HG02884 (cell line): Measurements from ENCODE around the gene MIB2.

ENCODE experiments used
- ATAC-seq: cut with Tn5 transposase; IDR thresholded peaks from one replicate; pipeline ENCODE4 v1.9.1; 2021; ENCODE audit warnings: mild to moderate bottlenecking, moderate library complexity; ENCODE audit not compliant: unreplicated experiment

MIB2 gene

DNA sequence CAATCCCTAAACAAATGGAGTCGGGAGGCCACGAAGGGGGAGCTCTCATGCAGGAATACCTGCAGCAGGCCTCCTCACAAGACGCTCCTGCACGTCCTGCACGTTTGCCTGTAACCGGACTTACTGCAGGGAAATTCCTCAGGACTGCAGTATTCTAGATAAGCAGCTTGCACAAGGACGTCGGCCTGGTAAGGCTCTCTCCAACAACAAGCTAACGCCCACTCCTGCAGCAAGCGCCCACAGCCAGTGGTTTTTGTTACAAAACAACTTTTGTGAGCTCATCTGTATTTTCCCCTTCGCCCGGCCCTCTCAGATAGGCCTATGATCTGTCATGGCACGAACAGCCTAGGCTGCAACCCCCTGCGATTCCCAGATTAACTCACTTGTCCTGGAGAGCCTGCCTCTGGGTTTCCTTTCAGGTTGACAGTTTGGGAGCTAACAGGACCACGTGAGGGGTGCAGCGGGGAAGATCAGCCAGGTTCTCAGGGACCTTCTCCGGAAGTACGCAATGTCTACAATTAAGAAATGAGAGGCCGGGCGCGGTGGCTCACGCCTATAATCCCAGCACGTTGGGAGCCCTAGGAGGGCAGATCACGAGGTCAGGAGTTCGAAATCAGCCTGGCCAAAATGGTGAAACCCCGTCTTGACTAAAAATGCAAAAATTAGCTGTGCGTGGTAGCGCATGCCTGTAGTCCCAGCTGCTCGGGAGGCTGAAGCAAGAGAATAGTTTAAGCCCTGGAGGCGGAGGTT is 921 bp upstream of the MIB2 start:
- ATAC-seq = no peak

DNA sequence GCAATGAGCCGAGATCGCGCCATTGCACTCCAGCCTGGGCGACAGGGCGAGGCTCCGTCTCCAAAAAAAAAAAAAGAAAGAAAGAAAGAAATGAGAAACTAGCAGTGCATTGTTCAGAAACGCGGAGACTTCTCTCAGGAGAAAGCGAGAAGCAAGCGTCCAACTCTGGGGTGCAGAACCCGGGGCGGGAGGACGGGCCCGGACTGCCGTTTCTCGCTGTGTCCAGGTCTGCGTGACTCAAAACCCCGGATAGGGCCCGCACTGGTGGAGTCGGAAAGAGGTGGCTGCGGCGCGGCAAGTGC is 395 bp upstream of the MIB2 start:
- ATAC-seq = no peak

DNA sequence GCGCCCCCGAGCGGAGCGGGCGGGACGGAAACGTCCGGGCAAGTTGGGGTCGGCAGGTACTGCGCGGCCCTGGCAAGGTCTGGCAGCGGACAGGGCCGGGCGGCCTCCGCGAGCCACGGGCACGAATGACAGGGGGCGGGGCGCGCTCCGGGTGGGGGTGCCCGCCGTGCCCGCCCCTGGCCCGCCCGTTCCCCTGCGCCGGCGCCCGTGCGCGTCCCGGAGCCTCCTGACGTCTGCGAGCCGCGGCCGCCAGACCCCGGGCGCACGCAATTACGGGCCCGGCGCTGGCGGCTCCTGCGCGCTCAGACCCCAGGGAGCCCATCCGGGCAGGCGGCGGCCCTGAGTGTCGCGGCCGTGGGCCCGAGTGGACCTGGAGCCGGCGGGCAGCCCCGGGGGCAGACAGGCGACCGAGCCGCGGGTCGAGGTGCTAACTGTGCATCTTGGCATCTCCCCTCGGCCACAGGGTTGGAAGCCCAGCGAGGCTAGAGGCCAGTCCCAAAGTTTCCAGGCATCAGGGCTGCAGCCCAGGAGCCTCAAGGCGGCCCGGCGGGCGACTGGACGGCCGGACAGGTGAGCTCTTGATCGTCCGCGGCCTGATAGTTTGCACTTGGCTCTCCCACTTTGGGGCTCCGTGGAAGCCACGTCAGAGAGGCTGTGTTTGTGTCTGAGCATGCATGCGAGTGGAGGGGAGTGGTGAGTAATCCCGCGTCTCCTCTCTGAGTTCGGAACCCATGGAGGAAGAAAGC is 918 bp downstream of the MIB2 start:
- ATAC-seq = peak; percentile 23

DNA sequence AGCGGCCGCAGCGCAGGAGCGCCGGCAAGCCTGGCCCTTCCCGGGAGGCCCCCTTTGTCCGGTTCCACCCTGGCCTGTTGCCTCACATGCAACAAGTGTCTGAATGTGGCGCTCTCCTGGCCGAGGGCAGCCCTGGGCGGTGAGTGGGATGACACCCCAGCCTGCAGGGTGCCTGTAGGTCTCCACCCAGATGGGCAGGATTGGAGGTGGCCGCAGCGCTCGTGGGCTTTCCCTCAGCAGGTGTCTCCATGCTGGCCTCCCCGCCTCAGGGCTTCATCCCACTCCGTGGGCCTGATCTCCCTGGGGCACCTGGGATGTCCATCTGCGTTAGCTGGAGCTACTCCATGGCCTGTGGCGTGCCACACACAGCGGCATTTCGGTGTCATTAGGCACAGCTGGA is 1.5 kb downstream of the MIB2 start:
- ATAC-seq = no peak

DNA sequence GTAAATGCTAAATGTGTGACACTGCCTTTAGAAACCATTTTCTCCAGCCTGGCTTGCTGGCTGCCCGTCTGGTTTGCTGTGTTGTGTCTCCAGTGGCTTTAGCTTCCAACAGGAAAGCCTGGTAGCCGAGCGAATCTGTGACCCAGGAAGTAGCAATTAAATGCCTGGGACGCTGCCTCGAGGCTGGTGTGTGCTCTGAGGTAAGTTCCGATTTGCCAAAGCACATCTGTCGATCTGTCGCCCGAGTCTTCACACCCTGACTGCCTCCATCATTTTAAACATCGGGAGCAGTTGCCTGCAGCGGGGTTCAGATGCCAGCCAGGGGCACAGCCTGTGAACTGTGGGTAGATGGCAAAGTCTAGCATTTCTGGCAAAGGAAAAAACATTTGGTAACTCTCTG is 2.2 kb downstream of the MIB2 start:
- ATAC-seq = no peak

DNA sequence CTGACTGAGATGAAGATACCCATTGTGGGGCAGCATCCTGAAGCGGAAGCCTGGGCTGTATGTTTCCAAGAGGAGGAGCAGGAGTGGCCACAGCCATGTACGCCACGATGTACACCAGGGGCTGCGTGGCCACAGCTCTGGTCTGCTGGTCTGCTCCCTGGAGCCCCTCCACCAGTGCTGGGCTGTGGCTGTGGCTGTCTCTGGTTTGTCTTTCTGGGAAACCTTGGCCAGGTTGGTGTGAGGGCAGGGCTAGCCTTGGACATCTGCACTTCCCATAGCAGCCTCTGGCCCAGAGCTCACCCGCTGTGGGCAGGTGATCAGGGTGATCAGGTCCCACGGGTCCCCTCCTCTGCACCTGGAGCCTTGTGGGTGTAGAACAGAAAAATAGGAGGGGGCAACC is 2.6 kb downstream of the MIB2 start:
- no peak for ATAC-seq

DNA sequence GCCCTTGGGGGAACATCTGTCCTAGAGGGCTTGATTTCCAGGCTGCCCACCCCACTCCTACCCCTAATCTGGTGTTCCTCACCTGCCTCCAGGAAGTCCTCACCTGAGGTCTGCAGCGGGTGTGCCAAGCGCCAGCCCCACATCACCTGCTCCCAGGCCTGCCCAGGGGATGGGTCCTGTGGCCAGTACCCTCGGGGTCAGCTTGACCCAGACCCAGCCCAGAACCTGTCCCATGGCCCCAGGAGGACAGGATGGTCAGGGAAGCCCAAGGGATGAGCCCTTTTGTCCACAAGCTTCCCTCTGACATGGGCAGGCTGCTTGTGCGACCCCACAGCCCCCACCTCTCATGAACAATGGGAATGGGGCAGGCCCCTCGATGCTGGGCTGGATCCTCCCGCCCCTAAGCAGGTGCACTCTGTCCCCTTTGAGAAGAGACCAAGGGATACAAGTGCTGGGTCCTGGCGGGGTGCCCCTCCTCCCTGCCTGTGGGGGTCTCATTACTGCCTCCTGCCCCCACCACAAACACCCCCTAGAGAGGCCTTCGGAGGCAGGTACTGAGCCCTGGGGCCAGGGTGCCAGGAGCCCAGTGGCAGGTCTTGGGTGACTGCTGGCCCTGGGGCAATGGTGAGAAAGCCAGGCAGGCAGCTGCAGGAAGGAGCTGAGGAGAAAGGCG is 3.2 kb downstream of the MIB2 start:
- ATAC-seq = no peak

DNA sequence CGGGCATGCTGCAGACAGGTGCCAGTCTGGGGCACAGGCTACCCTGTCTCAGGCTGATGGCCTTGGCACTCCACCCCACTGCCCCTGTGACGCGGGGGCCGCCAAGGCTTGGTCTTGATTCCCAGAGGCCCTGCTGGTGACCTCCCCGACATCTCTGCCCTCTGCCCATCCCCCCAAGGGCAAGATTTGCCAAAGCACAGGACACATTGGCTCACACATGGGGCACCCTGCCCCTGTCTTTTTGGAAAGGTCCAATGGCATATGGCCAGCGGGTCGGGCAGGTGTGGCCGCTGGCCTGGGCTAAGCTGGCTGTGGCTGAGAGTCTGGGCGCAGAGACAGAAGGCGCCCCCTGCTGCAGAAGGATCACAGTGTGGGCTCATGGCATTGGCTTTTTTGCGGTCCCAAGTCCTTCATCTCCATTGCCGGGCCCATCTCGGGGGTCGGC is 4.6 kb downstream of the MIB2 start:
- ATAC-seq = no peak

DNA sequence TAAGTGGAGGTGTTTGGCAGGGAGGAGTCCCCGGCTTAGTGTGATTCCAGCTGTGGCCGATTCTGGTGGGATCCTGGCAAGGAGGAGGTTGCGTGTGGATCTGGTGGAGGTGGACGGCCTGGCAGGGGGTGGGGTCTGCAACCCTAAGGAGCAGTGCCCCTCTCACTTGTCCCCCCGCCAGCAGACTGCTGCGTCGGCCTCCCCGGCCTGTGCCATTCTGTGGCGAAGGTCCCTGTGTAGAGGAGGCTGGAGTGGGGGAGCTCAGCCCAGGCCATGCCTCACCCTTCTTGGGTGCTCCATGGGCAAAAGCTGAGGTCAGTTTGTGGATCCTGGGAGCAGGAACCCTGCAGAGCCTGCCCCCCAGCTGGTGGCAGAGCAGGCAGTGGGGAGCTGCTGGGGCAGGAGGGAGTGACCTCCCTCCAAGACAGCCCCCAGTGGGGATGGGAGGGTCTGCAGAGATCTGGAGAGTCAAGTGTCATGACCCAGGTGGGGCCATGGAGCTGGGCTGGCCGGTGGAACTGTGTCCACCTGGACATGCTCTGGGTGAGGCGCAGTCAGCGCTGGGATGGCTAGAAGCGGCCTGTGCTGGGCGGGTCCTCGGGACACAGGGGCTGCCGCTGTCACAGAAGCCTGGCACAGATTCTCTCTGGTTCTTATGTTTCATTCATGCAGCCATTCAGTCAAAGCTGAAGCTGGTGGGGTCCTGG is 5.3 kb downstream of the MIB2 start:
- no peak for ATAC-seq

DNA sequence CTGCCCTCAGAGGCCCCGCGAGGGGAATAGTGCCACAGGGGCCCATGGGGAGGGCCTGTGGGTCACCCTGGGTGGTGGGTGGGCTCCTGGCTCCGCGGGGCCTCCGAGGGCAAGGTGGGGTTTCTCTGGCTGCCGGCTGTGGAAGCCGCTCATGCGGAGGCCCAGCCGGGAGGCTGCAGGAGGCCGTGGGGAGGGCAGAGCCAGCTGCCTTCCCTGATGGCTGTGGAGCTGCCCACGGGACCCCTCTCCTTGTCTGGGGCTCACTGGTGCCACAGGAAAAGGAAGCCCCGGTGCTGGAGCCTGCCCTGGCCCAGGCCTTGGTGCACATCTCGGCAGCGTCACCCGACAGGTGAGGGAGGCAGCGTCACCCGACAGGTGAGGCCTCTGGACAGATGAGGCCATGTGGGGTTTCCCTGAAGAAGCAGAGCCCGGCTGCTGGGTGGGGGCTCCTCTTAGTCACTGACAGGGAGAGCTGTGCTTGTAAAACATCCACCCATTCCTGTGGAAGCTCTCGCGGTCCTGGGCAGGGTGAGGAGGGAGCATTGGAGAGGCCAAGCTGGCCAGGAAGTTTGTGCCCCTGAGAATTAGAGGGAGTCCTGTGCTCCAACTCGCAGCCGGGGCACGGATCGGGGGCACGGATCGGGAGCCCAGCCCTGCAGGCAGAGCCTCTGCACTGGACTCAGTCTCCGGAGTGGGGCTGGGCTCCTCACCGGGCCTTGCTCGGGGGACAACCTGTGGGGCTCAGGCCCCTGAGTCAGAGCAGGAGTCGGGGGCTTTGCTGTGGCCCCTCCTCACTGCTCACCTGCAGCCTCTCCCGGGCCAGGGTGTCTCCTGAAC is 6.1 kb downstream of the MIB2 start:
- no peak for ATAC-seq

DNA sequence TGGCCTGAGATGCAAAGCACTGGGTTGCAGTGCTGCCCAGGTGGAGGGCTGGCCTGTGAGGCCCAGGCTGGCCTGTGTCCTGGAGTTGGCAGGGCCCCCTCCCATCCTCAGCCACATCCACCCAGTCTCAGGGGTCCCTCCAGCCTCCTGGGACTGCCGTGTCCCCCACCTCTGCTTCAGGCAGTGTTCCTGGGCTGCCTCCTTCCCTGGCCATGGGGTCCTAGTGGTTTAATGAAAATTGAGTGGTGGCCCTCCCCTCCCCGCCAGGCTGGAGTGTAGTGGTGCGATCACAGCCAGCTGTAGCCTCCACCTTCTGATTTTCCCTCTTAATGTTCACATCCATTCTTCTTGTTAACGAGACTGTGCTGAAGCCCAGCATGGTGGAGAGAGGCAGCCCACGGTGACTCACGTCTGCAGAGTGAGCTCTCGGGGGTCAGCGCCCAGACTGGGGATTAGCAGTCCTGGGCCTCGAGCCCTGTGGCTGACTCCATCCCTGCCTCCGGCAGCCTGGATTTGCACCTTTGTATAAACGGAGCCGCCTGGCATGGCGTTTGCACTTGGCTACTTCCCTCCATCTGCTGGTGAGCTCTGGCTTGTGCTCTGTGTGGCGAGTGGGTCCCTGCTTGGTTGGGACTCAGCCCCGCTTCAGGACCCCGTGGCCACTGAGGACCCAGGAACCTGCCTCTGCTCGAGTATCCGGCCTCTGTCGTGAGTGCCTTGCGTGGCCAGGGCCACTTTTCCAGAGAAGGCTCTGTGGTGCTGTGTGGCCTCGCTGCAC is 6.9 kb downstream of the MIB2 start:
- no peak for ATAC-seq

DNA sequence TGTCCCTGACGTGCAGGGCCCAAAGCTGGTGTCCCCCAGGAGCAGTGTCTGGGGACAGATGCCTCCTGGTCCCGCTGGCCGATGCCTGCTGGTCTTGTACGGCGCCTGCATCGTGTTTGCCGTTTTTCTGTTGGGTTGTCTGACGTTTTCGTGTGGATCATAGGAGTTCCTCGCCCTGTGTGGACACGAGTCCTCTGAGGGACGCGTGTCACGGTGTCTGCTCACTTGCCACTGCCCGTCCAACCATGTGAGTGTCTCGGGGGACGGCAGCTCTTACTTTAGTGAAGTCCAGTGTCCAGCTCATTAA is 7.4 kb downstream of the MIB2 start:
- no peak for ATAC-seq

DNA sequence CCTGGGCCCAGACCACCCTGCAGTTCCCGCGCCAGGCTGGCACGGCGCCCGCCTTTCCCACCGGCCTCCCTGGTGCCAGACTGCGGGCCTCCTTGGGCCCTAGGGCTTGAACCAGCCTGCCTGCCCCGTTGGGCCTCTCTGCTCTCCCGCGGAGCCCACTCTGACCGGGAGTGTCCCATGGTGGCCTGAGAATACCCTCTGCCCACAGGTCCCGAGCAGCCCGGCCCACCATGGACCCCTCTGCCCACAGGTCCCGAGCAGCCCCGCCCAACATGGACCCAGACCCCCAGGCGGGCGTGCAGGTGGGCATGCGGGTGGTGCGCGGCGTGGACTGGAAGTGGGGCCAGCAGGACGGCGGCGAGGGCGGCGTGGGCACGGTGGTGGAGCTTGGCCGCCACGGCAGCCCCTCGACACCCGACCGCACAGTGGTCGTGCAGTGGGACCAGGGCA is 7.9 kb downstream of the MIB2 start:
- no peak for ATAC-seq

DNA sequence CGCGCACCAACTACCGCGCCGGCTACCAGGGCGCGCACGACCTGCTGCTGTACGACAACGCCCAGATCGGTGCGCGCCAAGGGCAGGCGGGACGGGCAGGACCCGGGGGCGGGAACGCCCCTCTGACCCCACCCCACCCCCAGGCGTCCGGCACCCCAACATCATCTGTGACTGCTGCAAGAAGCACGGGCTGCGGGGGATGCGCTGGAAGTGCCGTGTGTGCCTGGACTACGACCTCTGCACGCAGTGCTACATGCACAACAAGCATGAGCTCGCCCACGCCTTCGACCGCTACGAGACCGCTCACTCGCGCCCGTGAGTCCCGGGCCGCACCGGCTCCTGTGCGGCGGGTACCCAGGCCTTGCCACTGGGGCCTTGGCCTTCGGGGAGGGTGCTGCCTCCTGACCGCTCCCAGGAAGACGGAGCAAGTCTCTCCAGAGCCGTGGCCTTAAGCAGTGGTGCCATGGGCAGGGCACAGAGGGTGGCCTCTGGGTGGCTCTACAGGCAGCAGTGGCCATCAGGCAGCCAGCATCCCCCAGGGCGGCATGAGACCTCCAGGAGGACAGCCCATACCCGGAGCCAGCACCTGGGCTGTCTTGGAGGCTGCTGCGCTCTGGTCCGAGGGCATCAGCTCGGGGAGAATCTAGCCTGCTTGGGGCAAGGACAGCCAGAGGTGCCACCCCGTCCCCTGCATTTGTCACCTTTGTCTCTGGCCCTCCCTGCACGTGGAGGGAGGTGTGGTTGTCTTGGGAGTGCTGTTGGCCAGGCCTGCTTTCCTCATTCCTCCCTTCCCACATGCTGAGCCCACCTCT is 8.5 kb downstream of the MIB2 start:
- ATAC-seq = no peak

DNA sequence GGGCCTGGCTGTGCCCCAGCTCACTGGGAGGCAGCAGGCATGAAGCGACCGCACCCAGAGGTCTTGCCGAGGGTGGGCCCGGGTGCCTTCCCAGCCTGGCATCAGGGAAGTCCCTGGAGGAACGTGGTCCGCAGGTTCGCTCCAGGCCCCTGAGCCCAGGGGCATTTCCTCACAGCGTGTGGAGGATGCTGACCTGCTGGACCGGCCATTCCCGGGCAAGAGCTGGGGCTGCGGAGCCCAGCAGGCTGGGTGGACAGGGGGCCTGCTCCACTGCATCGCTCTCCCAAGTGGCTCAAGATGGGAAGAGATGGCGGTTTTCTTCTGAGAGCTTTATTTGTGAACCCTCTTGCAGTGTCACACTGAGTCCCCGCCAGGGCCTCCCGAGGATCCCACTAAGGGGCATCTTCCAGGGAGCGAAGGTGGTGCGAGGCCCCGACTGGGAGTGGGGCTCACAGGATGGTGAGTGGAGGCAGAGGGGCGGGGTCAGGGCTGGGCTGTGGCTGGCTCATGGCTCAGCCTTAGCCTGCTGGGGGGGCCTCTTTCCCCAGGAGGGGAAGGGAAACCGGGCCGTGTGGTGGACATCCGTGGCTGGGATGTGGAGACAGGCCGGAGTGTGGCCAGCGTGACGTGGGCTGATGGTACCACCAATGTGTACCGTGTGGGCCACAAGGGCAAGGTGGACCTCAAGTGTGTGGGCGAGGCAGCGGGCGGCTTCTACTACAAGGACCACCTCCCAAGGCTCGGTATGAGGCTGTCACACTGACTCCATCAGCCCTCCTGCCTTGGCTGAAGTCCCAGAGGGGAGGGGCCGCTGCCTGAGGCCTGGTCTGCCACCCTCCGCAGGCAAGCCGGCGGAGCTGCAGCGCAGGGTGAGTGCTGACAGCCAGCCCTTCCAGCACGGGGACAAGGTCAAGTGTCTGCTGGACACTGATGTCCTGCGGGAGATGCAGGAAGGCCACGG is 9.4 kb downstream of the MIB2 start:
- ATAC-seq = no peak

DNA sequence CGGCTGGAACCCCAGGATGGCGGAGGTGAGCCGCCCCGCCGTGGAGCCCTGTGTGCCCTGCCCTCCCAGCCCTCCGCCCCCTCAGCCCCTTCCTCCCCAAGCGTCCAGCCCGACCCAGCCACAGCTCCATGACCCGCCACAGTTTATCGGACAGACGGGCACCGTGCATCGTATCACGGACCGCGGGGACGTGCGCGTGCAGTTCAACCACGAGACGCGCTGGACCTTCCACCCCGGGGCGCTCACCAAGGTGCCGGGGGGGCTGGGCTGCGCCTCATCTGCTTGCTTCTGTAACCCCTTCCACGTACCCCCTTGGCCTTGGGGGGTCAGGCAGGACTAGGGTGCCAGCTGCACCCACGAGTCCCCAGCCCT is 10.1 kb downstream of the MIB2 start:
- no peak for ATAC-seq

DNA sequence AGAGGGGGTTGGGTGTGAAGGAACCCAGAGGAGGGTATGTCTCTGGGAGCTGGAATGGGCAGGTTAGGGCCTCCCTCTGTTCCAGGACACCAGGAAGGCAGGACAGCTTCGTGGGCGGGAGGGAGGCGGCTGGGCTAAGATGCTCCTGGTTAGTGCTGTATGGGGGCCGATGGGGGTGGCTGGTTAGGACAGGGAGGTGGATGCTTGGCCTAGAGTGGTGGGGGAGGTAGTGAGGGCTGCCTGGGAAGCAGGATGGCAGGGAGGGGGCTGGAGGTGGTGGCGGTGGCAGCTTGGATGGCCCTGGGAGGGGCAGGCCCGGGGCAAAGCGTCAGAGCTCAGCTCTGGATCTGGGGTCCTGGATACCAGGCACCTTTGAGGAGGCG is 10.5 kb downstream of the MIB2 start:
- ATAC-seq = no peak
